ENCODE measurements around the gene GP9.

- TF ChIP-seq ZC3H10 (CRISPR knock-in tag; IDR thresholded peaks at IDR 0.05) (no peak), PATZ1 (CRISPR knock-in tag; IDR thresholded peaks at IDR 0.05; ENCODE audit: borderline replicate concordance) (no peak), ZFP30 (CRISPR knock-in tag; IDR thresholded peaks at IDR 0.05) (no peak), ARNTL (CRISPR knock-in tag; IDR thresholded peaks at IDR 0.05; ENCODE audit: borderline replicate concordance, low read depth) (no peak), ZNF565 (CRISPR knock-in tag; conservative IDR thresholded peaks at IDR 0.05; ENCODE audit: low read depth) (no peak), ZFP3 (CRISPR knock-in tag; IDR thresholded peaks at IDR 0.05) (no peak), GLIS3 (CRISPR knock-in tag; IDR thresholded peaks at IDR 0.05) (no peak), TOX (CRISPR knock-in tag; IDR thresholded peaks at IDR 0.05; ENCODE audit: borderline replicate concordance) (no peak), RARB (CRISPR knock-in tag; IDR thresholded peaks at IDR 0.05) (no peak), CSDC2 (CRISPR knock-in tag; IDR thresholded peaks at IDR 0.05) (no peak), BACH2 (CRISPR knock-in tag; IDR thresholded peaks at IDR 0.05; ENCODE audit: borderline replicate concordance) (no peak), SNAI2 (CRISPR knock-in tag; IDR thresholded peaks at IDR 0.05) (no peak), ZNF70 (CRISPR knock-in tag; IDR thresholded peaks at IDR 0.05) (no peak), OSR1 (CRISPR knock-in tag; IDR thresholded peaks at IDR 0.05) (no peak)
Observed at GRCh38 chr3:129065720-129066073, 5.1 kb downstream of the GP9 start.

Data from SK-N-SH treated with all-trans-retinoic acid at 6 μM for 48 hours (cell line).